HS-27A (cell line): ENCODE data around the gene UBAC2.

Source experiments
- DNase-seq: peaks from one replicate; pipeline ENCODE4 v3.0.0-alpha.2; 2012; ENCODE audit warnings: low read depth, missing footprints

The UBAC2 gene

DNA sequence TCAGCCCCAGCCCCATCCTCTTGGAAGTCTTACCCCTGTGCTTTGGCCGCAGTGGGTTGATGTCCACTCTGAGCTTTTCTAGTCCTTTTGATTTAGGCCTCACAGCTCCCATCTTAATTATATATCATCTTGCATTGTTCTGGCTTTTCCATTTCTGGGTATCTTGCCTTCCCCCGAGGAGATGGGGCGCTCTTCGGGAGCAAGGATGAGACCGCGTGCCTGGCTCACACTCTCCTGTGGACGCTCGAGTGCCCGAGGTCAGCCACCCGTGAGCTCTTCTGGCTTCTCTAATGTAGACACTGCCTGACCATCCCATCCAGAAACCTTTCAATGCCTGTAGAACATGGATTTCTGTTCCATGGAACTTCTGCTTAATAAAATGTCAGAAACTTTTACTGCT, 160.0 kb downstream of the UBAC2 start:
- DNase-seq: no peak

DNA sequence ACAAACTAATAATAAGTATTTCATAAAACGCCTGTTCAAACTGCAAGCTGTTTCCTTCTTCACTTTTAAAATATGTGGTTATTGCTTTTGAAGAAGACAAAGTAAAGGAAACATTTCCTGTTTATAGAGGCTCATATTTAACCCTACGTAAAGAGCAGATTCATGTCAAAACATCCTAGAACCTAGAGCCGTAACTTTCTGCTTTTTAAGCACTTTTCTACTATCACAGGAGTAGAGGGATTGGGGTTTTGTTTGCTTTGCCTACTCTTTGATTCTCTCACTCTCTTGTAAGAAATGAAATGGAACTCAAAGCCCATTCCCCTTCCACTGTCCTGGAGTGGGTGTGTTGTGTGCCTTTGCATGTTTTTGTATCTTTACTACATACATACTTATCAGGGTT, 160.5 kb downstream of the UBAC2 start:
- no peak for DNase-seq

DNA sequence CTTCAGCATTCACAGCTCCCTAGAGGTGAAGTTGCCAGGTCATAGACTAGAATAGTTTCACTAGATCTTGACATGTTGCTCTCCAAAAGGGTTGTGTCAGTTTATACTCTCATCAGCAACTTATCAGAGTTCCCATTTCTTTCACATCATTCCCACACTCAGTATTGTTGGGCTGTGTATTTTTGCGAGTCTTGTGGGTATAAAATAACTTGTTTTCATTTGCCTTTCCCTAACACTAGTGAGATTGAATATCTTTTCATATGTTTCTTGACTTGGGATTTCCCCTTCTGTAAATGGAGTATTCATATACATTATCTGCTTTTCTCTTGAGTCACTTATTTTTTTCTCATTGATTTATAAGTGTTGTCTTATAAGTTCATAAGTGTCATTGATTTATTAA, 161.7 kb downstream of the UBAC2 start:
- DNase-seq: no peak

DNA sequence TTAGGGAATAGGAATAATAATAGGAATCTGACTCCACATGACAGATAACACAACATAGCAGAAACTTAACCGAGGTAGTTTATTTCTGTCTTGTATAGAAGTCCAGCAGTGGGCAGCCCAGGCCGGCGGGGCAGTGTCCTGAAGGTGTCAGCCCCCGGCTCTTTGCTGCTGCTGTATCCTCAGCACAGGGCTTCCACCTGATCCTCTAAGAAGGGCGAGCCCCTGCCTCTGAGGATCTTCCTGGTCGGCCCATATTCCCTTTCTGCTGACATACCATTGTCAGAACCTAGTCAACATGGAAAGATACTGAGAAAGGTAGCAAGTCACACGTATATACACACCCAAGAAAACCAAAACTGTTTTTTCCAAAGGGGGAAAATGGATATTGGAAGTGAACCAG, 162.7 kb downstream of the UBAC2 start:
- no peak for DNase-seq

DNA sequence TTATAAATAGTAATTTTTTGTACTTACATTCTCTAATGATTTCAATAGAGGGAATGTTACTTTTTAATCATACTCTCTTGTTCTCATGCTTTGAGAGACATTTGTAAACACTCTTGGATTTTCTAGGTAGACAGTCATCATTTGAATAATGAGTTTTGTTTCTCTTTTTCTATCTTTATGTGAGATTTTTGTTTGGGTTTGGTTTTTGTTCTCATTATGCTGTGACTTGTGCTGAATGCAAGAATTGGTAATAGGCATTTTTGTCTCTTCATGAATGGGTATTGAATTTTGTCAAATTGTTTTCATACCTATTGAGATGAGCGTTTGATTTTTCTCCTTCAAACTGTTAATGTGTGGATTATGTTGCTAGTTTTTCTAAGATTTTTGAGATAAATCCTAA, 163.3 kb downstream of the UBAC2 start:
- no peak for DNase-seq

GRCh38 chr13:99366075-99366987, 165.7 kb downstream of the UBAC2 start:
- DNase-seq: no peak

- no peak for DNase-seq
Measured at GRCh38 chr13:99367106-99367616, 166.5 kb downstream of the UBAC2 start.

- DNase-seq: no peak
Measured at GRCh38 chr13:99367663-99368448, 167.2 kb downstream of the UBAC2 start.

DNA sequence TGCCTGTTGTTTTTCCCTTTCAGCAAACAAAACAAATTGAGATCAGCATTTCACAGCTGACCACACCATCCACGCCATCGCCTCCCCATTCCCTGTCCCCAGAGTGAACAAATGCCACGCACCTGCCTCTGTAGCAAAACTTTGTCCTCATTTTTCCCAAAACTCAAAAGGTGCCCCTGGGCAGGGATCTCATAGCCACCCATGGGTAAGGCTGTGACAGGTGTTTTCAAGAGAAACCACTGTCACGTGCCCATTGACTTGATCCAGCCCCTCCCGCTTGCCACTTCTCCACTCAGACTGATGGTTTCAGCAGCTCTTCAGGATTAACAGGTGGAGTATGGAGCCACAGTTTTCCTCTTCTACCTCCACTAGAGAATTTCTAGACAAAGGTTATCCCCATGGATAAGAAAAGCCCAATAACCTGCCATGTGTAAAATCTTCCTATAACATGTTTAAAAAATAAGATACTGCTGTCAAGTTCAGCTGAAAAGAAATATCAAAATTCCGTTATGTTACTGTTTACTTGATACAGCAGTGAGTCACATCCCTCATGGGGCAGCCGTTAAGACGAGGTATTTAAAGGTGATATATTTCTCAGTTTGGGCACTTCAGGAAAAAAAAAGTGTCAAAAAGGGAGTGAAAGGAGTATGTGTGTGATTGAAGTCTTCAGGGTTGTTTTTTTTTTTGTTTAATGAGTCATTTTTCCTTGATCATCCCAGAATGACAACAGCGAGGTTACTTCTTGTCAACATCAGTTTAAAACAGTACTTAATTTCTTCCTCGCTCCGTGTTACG, 170.0 kb downstream of the UBAC2 start:
- no peak for DNase-seq

DNA sequence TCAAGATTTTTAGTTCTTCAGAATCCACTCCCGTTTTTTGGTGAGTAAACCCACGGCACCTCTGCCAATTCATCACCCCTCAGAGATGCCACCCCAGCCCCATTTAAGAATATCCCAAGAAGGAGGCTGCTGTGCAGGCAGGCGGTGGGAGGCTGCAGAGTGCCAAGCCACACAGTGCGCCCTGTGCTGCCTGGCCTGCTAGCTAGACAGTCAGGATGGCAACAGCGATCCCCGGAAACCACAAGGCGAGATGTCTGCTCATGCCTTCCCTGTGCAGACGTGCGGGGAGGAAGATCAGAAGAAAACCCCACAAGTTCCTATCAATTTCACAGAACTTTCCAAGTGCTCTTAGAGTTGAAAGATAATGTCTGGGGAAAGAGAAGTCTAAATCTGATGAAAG, 171.3 kb downstream of the UBAC2 start:
- no peak for DNase-seq

DNA sequence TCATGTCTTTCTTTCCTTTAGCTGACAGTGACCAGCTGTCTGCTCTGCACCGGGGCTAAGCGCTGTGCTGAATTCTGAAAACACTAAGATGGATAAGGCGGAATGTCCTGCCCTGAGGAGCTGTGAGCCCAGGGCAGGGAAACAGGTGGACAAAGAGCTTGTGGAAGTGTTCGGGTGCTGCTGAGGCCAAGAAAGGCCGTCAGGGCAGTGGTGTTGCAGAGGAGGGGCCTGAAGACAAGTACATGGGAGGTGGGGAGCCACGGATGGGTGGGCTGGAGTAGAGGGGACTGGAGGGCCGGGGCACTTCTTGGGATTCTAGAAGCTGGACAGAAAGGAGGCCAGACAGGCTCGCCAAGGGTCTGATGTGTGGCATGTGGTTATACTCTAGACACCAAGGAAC, 172.8 kb downstream of the UBAC2 start:
- DNase-seq: no peak

DNA sequence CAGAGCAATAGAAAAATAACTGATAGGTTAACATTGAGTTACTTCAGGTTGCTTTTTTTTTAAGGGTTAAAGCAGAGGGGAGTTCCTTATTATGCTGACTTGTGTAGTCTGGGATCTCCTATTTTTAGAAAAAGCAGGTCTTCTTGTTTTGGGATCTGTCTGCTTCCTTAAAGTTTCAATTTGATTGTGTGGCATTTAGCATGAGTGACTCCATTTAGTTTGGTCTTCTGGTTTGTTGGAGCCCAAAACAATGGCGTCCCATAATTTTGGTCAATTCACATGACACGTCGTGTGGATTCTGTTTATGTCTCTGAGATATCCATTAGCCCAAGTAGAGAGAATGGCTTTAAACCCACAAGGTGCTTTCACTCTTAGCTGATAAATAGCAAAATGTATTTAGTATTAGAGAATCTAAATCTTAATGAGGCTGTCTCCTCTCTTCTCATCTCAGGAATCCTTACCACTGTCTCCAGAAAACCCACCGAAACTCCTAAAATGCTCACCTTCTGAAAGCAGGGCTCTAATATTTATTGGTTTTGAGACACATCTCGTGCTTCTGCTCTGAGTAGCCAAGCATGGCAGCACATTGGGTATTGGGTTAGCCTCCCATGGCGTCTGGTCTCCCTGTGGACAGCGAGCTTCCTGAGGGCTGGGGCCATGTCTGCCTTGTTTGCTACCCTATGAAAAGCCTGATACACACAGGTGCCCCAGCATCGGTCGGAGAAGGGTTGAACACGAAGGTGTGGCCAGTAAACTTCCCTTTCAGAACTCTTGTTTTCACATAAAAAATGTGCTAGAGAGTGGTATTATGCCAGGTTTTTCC, 173.7 kb downstream of the UBAC2 start:
- DNase-seq: no peak

GRCh38 chr13:99374994-99375737, 174.5 kb downstream of the UBAC2 start:
- DNase-seq: no peak

GRCh38 chr13:99375738-99376080, 175.1 kb downstream of the UBAC2 start:
- no peak for DNase-seq

DNA sequence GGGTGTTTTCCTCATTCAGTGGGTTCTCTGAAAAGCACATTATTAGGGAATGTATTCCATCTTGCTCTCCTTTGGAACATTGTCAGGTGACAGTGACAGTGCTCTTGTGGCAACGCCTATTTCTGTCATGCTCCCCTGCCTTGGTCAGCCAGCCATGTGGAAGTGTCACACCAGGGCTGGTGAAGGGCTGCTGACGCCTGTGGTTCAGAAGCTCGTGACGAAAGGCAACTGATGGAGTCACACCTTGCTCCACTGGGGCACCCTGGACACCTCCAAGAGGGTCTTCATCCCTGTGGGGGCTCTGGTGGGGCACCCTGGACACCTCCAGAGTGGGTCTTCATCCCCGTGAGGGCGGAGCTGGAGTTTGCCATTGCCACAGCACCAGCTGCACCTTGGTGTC, 175.5 kb downstream of the UBAC2 start:
- DNase-seq: no peak

DNA sequence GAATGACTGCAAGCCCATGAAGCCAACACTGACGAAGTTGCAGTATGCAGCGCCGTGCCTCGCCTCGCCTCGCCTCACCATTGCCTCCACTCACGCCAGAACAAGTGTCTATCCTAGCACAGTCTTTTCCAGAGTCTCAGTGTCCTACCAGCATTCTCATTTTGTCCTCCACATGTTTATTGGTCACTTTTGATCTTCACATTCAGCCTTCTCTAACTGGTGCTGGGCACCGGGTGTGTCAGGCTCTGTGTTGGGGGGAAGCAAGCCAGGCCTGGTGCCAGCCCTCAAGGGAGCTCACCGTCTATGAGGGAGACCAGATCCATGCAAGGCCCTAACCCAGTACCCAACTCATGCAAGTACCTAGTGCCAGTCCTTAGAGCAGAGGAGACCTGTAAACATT, 176.3 kb downstream of the UBAC2 start:
- no peak for DNase-seq

DNA sequence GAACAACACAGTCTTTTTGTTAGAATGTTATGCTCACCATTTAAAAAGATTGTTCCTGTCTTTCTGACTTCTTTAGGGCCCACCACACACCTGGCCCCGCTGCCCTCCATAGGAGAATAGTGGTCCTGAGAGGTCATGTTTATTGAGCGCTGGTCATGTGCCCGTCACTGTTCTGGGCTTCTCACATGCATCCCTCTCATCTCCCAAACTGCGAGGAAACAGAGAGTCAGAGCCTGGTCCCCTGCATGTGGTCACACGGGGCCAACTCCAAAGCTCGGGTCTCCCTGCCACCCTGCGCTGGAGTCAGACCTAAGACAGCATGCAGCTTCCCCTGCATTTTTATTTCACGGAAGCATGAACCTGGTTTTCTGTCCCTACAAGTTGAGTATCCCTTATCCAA, 177.0 kb downstream of the UBAC2 start:
- DNase-seq: no peak

DNA sequence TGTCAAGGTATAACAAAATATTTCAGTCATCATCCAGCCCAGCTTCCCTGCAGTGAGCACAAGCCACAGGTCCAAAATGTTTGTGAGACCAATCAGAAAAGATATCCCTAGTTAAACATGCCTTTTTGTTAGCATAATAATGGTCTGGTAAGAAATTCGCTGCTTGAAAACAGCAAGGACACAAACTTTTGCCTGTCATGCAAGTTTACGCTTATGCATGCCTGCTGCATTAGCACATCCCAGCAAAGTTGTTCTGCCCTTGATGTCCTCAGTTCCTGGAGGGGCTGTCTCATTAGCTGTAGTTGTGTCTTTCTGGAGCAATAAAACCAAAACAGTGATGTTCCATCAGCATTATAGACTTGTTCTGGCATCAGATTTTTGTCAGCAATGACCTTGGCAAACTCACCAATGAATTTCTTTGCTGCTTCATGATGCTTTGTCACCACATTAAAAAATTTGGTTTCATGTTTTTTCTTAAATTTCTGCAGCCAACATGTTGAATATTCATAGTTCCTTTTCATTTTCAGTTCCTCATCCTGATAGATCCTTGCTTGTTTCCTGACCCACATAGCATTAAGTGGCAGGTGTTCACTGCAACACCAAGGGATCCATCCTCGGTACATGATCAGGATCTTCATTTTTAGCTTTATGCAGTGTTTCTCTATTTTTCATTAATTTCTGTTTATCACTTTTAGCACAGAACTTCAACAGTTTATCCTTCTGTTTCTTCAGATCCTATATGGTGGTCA, 178.5 kb downstream of the UBAC2 start:
- DNase-seq: no peak

GRCh38 chr13:99379856-99380801, 179.5 kb downstream of the UBAC2 start:
- DNase-seq: no peak
